ENCODE results near the gene TUBB1.

GRCh38 chr20:59010995-59011873 lies 8.0 kb upstream of the TUBB1 start:
- TF ChIP-seq CTCF (IDR thresholded peaks at IDR 0.05; ENCODE audit: low read depth, low read length) (no peak; the same call in 1 of the 2 replicates), EZH2phosphoT487 (IDR thresholded peaks at IDR 0.05; ENCODE audit: low read depth) (no peak)
